ENCODE data around the gene OSBP2. TPM values are rescaled to one million over a fixed set of nuclear protein-coding genes. Genes with fewer than 3 reads are reported as not detected.

OSBP2 gene
- total RNA-seq, 3 donors from 2014 or later = 2.9 to 5.3 (median 3.4) TPM

GRCh38 chr22:30893434-30894370, 199.0 kb downstream of the OSBP2 start:
- Histone ChIP-seq H3K4me1 (ENCODE audit: low read depth) (no peaks in the 10 kb centered on the region), H3K9me3 (no peaks in the 10 kb centered on the region), H3K4me3 (no peak overlapping the region), H3K36me3 (ENCODE audit: low read depth) (no peaks in the 10 kb centered on the region)
- ATAC-seq (no peak), DNase-seq (peak in 1 of 3 donors; percentile 23)
- intact Hi-C loops (cut with DNase I, micrococcal nuclease) = no loop called here
- TF ChIP-seq CTCF (IDR thresholded peaks at IDR 0.05) = no peak

DNA sequence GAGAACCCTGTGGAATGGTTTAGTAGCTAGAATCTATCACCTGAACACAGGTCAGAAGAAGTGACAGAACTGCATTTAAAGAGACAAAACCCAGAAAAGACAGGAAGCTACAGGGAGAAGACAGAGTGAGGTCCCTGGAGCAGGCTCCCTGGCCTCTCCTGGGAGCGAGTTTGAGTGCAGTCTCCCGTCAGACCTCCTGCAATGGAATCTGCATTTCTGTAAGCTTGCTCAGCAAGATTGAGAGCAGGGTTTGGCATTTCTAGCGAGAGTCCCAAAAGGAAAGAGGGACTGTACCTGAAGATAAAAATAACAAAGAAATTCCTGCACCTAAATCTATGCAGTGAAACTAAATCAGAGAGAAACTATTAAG, 199.7 kb downstream of the OSBP2 start:
- Histone ChIP-seq H3K36me3 (ENCODE audit: low read depth) (no peaks in the 10 kb centered on the region), H3K4me1 (ENCODE audit: low read depth) (no peaks in the 10 kb centered on the region), H3K4me3 (no peak overlapping the region), H3K9me3 (peaks cover 5% of the 10 kb centered on the region)
- no peak for ATAC-seq
- TF ChIP-seq CTCF (IDR thresholded peaks at IDR 0.05) = no peak
- intact Hi-C loops (cut with DNase I, micrococcal nuclease) = no loop called here
- no peak for DNase-seq

GRCh38 chr22:30902496-30903357, 208.1 kb downstream of the OSBP2 start:
- H3K9me3 ChIP-seq = peaks cover 7% of the 10 kb centered on the region
- ATAC-seq (no peak), DNase-seq (peak in 1 of 3 donors; percentile 15)
- H3K4me3 ChIP-seq = no peak overlapping the region
- H3K4me1 ChIP-seq (ENCODE audit: low read depth) = no peaks in the 10 kb centered on the region
- no peak for TF ChIP-seq CTCF (IDR thresholded peaks at IDR 0.05)
- no peaks in the 10 kb centered on the region for H3K36me3 ChIP-seq (ENCODE audit: low read depth)
- intact Hi-C loops (cut with DNase I, micrococcal nuclease) = no loop called here

- intact Hi-C loops (cut with DNase I, micrococcal nuclease) = no loop called here
- ATAC-seq = no peak
Measured at GRCh38 chr22:30903876-30904460, 209.3 kb downstream of the OSBP2 start.

More at GRCh38 chr22:30903876-30904460, 209.3 kb downstream of the OSBP2 start:
- H3K9me3 ChIP-seq = peaks cover 6% of the 10 kb centered on the region
- no peaks in the 10 kb centered on the region for H3K36me3 ChIP-seq (ENCODE audit: low read depth)
- H3K4me1 ChIP-seq (ENCODE audit: low read depth) = no peaks in the 10 kb centered on the region
- no peak for TF ChIP-seq CTCF (IDR thresholded peaks at IDR 0.05)
- peak in 1 of 3 donors; percentile 6 for DNase-seq
- H3K4me3 ChIP-seq = no peak overlapping the region

All from mucosa of descending colon (tissue), 3 donors.